HCT116 (cell line): ENCODE data around the gene COX20. TPM values are rescaled to one million over a fixed set of nuclear protein-coding genes. Genes with fewer than 3 reads are reported as not detected.

ENCODE experiments used
- ATAC-seq: fragments of 200-7000 bp; cut with Tn5 transposase; 2 replicates; pipeline ENCODE4 v1.9.1; 2020; ENCODE audit warnings: mild to moderate bottlenecking, moderate library complexity
- BruUV-seq: library from RNA; stranded (reverse); fragments of 400-500 nt; replicated peaks from 2 replicates; lab custom pipeline; 2021; lab: Mats Ljungman, UMichigan
- CTCF ChIA-PET: fragments of 300-600 bp; sonication (Branson Sonifier 250); formaldehyde crosslinking; loops from one replicate; lab custom pipeline; 2021; ENCODE audit warnings: antibody characterized with exemption; lab: Charles Lee
- POLR2A ChIA-PET: fragments of 300-600, 350-600 bp; sonication (Branson Sonifier 250); formaldehyde crosslinking; loops from one replicate; lab custom pipeline; 2021; ENCODE audit warnings: antibody characterized with exemption; lab: Charles Lee
- RAD21 ChIA-PET, 2 experiments: fragments of 300-600 bp; sonication (Branson Sonifier 250); formaldehyde crosslinking; loops; one replicate each; lab custom pipeline; 2023; ENCODE audit warnings: low total read pairs in 2 of 2; ENCODE audit not compliant: uncharacterized antibody in 2 of 2, unreplicated experiment in 2 of 2, low non-redundant PET in 1 of 2; lab: Charles Lee
- DNase-seq: peaks from one replicate; pipeline ENCODE4 v3.0.0-alpha.2; 2010; ENCODE audit warnings: low read depth, low spot score
- H2AFZ ChIP-seq: fragments of 200-600 bp; shearing (Covaris generic), sonication (generic); 2 replicates; pipeline ENCODE4 v1.6.1; 2017; ENCODE audit warnings: low read depth, mixed run types, mixed read lengths, antibody characterized with exemption, low read length; ENCODE audit not compliant: poor library complexity, severe bottlenecking
- H3K27ac ChIP-seq: 2 replicates; pipeline ENCODE4 v1.5.1; 2012; ENCODE audit warnings: low read depth, low read length
- H3K27me3 ChIP-seq: fragments of 200-600 bp; sonication (generic); 2 replicates; pipeline ENCODE4 v1.6.1; 2016; ENCODE audit warnings: mixed run types, low read length, mixed read lengths; ENCODE audit not compliant: insufficient read depth
- H3K36me3 ChIP-seq, 2 experiments: fragments of 200-500 bp in 1 of 2; fragments of 200-600 bp in 1 of 2; sonication (Bioruptor generic) in 1 of 2; sonication (generic) in 1 of 2; 2 replicates each; pipeline versions ENCODE4 v1.5.1 to v1.6.1; 2014 to 2016; ENCODE audit warnings: low read length in 2 of 2, inconsistent platforms in 1 of 2, mixed read lengths in 1 of 2, mixed run types in 1 of 2; ENCODE audit not compliant: insufficient read depth in 2 of 2, control insufficient read depth in 1 of 2
- H3K4me1 ChIP-seq, 2 experiments: fragments of 200-600 bp in 1 of 2; sonication (generic) in 1 of 2; 2 replicates each; pipeline versions ENCODE4 v1.5.1 to v1.6.1; 2012 to 2017; ENCODE audit warnings: low read length in 2 of 2, inconsistent platforms in 1 of 2, mild to moderate bottlenecking in 1 of 2, mixed read lengths in 1 of 2, mixed run types in 1 of 2, moderate library complexity in 1 of 2; ENCODE audit not compliant: insufficient read depth in 2 of 2, control insufficient read depth in 1 of 2
- H3K4me2 ChIP-seq: fragments of 200-600 bp; sonication (generic); 2 replicates; pipeline ENCODE4 v1.6.1; 2017; ENCODE audit warnings: mixed run types, low read length, mixed read lengths
- H3K4me3 ChIP-seq, 2 experiments: fragments of 200-600 bp in 1 of 2; sonication (generic) in 1 of 2; replicated peaks in 1 of 2; 2 replicates each; pipeline ENCODE4 v1.5.1; 2011 to 2016; ENCODE audit warnings: low read length in 2 of 2, control low read depth in 1 of 2, low read depth in 1 of 2, mild to moderate bottlenecking in 1 of 2, mixed read lengths in 1 of 2, mixed run types in 1 of 2
- H3K79me2 ChIP-seq: fragments of 200-600 bp; sonication (generic); 2 replicates; pipeline ENCODE4 v1.6.1; 2017; ENCODE audit warnings: mild to moderate bottlenecking, mixed run types, low read length, moderate library complexity, mixed read lengths; ENCODE audit not compliant: insufficient read depth
- H3K9ac ChIP-seq: fragments of 200-600 bp; sonication (generic); 2 replicates; pipeline ENCODE4 v1.6.1; 2016; ENCODE audit warnings: low read length, mixed read lengths
- H3K9me2 ChIP-seq: fragments of 200-600 bp; sonication (generic), shearing (Covaris generic); 2 replicates; pipeline ENCODE4 v1.6.1; 2017; ENCODE audit warnings: mixed run types, mild to moderate bottlenecking, moderate library complexity; ENCODE audit not compliant: insufficient read depth
- H3K9me3 ChIP-seq, 2 experiments: fragments of 200-500 bp in 1 of 2; fragments of 200-600 bp in 1 of 2; sonication (Bioruptor generic) in 1 of 2; sonication (generic) in 1 of 2; 2 replicates each; pipeline ENCODE4 v1.6.1; 2014 to 2017; ENCODE audit warnings: low read length in 2 of 2, mixed read lengths in 2 of 2, inconsistent platforms in 1 of 2, low read depth in 1 of 2, mild to moderate bottlenecking in 1 of 2, mixed run types in 1 of 2, moderate library complexity in 1 of 2; ENCODE audit not compliant: control insufficient read depth in 1 of 2, insufficient read depth in 1 of 2
- H4K20me1 ChIP-seq: fragments of 200-600 bp; sonication (generic), shearing (Covaris generic); 2 replicates; pipeline ENCODE4 v1.6.1; 2017; ENCODE audit warnings: mixed run types, mild to moderate bottlenecking, moderate library complexity; ENCODE audit not compliant: insufficient read depth
- ATF3 ChIP-seq: IDR thresholded peaks from 2 replicates; pipeline ENCODE4 v1.6.1; 2012
- CTCF ChIP-seq, 3 experiments: fragments of 200-600 bp in 1 of 3; sonication (generic) in 1 of 3; IDR thresholded peaks in 2 of 3; conservative IDR thresholded peaks in 1 of 3; 2 replicates each; pipeline ENCODE4 v1.5.1; 2012 to 2017; ENCODE audit warnings: low read depth in 2 of 3, low read length in 2 of 3, antibody characterized with exemption in 1 of 3, borderline replicate concordance in 1 of 3, control low read depth in 1 of 3, mild to moderate bottlenecking in 1 of 3, mixed read lengths in 1 of 3, mixed run types in 1 of 3, moderate library complexity in 1 of 3; ENCODE audit not compliant: insufficient read depth in 1 of 3
- EGR1 ChIP-seq: IDR thresholded peaks from 2 replicates; pipeline ENCODE4 v1.6.1; 2012; ENCODE audit warnings: low read depth
- ELF1 ChIP-seq: IDR thresholded peaks from 2 replicates; pipeline ENCODE4 v1.6.1; 2012; ENCODE audit warnings: low read depth, borderline replicate concordance
- JUND ChIP-seq: IDR thresholded peaks from 2 replicates; pipeline ENCODE4 v1.6.1; 2012
- POLR2A ChIP-seq: IDR thresholded peaks from 2 replicates; pipeline ENCODE4 v1.7.0; 2011; ENCODE audit warnings: borderline replicate concordance; ENCODE audit not compliant: insufficient read depth, insufficient read length; ENCODE audit errors: extremely low read depth
- POLR2AphosphoS5 ChIP-seq: IDR thresholded peaks from 2 replicates; pipeline ENCODE4 v1.6.1; 2011; ENCODE audit warnings: mild to moderate bottlenecking, low read depth, low read length, moderate library complexity
- SIN3A ChIP-seq: IDR thresholded peaks from 2 replicates; pipeline ENCODE4 v1.6.1; 2012; ENCODE audit warnings: low read depth
- ZNF274 ChIP-seq: fragments of 200-500 bp; sonication (Bioruptor generic); IDR thresholded peaks from 2 replicates; pipeline ENCODE4 v1.6.1; 2014; ENCODE audit warnings: mild to moderate bottlenecking, low read depth, low read length, inconsistent platforms
- intact Hi-C: fragments of 100-400 bp; cut with micrococcal nuclease; formaldehyde crosslinking; loops from 2 replicates; pipeline ENCODE4 v1.10.0; 2022
- total RNA-seq: library from RNA; stranded (reverse); gene quantifications from one replicate; pipeline ENCODE4 v1.2.1, GENCODE V29; 2021; ENCODE audit not compliant: unreplicated experiment

The COX20 gene
- total RNA-seq, 1 experiment from 2014 or later, result 48.1 TPM

GRCh38 chr1:244815600-244816099, 19.8 kb upstream of the COX20 start:
- RAD21 ChIA-PET, result no interaction called here
- Histone ChIP-seq H3K27ac (no peak overlapping the region), H3K27me3 (no peaks in the 10 kb centered on the region), H3K9ac (no peak overlapping the region), H3K79me2 (no peaks in the 10 kb centered on the region), H4K20me1 (no peaks in the 10 kb centered on the region), H3K9me3 (no peaks in the 10 kb centered on the region), H3K9me2 (no peaks in the 10 kb centered on the region), H3K36me3 (no peaks in the 10 kb centered on the region), H3K4me2 (no peak overlapping the region), H3K4me1 (peaks cover 0 to 3% of the 10 kb centered on the region in 2 experiments; a peak in 1 of 4 replicates), H2AFZ (no peak overlapping the region), H3K4me3 (no peak overlapping the region)
- intact Hi-C loops, result no loop called here
- ATAC-seq (no peak), DNase-seq (no peak)
- CTCF ChIA-PET, result no interaction called here
- POLR2A ChIA-PET, result no interaction called here
- no TSS peak for BruUV-seq
- no peak for TF ChIP-seq SIN3A
- TF ChIP-seq ZNF274, result no peak

- H3K9ac ChIP-seq, result no peak overlapping the region
- CTCF ChIA-PET, result no interaction called here
These were observed 18.0 kb upstream of the COX20 start for GRCh38 chr1:244817415-244817894.

More at GRCh38 chr1:244817415-244817894, 18.0 kb upstream of the COX20 start:
- H3K27ac ChIP-seq, result no peak overlapping the region
- no peak overlapping the region for H3K4me2 ChIP-seq
- peaks cover 3 to 6% of the 10 kb centered on the region in 2 experiments; a peak in 3 of 4 replicates for H3K4me1 ChIP-seq
- POLR2A ChIA-PET, result no interaction called here
- DNase-seq, result no peak
- ATAC-seq, result no peak
- H3K79me2 ChIP-seq, result no peaks in the 10 kb centered on the region
- H3K36me3 ChIP-seq, result no peaks in the 10 kb centered on the region
- intact Hi-C loops, result no loop called here
- H2AFZ ChIP-seq, result no peak overlapping the region
- H3K9me2 ChIP-seq, result no peaks in the 10 kb centered on the region
- no peaks in the 10 kb centered on the region for H4K20me1 ChIP-seq
- RAD21 ChIA-PET, result no interaction called here
- H3K4me3 ChIP-seq, result no peak overlapping the region
- TF ChIP-seq SIN3A, result no peak
- no peak for TF ChIP-seq ELF1
- TF ChIP-seq CTCF (IDR thresholded peaks at IDR 0.05 in 2 of 3, conservative IDR thresholded peaks at IDR 0.05 in 1 of 3; ENCODE audit: borderline replicate concordance in 1 of 3, insufficient read depth in 1 of 3, low read depth in 2 of 3, low read length in 2 of 3), result no peak
- no peak for TF ChIP-seq POLR2A
- no peak for TF ChIP-seq ATF3
- no peak for TF ChIP-seq EGR1
- TF ChIP-seq POLR2AphosphoS5, result no peak
- no peak for TF ChIP-seq ZNF274
- TF ChIP-seq JUND, result no peak
- H3K9me3 ChIP-seq, result no peaks in the 10 kb centered on the region
- BruUV-seq, result no TSS peak
- no peaks in the 10 kb centered on the region for H3K27me3 ChIP-seq
